GM12801 (cell line): ENCODE data around the gene RAB7B.

Source experiments
- CTCF ChIP-seq: IDR thresholded peaks from one replicate; pipeline ENCODE4 v1.5.1; 2011; ENCODE audit warnings: control low read depth; ENCODE audit not compliant: insufficient read length; ENCODE audit errors: extremely low read depth

Gene RAB7B

DNA sequence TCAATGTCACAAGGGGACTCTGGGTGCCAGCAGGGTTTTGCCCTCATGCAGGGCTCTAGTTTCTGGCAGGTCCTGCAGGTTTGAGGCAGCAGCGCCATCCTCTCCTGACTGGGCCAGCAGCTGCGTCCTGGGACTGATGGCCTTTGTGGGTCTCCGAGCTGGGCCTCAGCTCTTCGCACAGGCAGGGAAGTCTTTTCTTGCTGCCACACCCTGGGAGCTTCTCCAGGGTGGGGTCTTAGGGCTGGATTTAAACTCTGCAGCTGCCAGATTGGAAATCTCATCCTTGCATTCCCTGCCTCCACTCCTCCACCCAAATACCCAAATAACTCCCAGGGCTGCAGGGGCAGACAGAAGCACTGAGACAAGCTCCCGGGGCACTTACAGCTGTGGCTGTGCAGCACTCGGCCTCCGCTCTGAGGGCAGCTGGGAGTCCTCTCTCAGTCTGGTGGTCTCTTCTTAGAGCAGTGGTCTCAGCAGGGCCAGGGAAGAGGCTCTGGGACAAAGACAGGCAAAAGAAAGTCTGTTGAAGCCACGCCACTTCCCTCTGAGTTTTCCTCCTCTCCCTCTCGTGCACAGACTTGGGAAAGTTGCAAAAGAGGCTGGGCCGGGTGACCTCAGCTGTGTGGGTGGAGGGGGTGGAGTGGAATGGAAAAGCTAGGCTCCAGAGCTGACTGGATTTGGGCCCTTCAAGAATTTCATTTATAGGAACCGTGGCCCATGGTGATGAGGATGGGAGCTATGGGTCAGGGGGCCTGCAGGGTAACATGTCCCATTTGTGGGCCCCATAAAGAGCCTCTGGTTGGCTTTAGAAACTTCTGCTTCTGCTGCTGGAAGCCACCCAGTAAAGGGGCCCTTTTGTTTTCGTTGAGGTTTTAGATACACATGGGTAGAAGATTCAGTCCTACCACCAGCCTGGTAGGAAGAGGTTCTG lies at the start of gene RAB7B:
Gene RAB7B, minus strand, starts transcription at position 525 of the 931 bp plus-strand sequence. CDS start 9,260 bp downstream, outside the sequence.
- no peak for TF ChIP-seq CTCF

DNA sequence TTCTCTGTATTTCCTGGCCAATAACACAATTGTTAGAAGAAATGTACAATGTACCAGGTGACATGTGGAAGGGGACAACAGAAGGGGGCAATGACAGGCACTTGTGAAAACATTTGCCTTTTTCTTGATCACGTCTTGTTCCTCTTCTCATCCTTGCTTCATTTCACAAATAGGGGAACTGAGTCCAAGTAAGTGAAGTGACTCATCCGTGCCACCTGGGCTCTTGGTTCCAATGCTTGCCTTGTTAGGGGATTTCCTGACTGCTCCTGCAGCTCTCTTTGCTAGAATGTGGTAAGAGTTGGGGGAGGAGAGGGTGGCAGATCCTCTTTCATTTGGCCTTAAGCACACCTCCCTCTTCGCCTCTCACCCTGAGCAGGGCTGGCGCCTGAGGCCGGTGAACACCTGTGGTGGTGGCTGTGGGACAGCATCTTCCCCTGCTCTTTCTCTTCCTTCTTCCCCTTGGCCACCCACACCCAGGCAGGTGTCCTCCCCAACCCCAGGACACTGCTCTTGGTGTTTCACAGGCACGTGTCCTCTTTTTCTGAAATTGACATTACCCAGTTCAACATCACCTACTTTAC lies 47.5 kb upstream of the RAB7B start:
- TF ChIP-seq CTCF = no peak

GRCh38 chr1:206049919-206050600 lies 46.9 kb upstream of the RAB7B start:
- no peak for TF ChIP-seq CTCF

GRCh38 chr1:206049293-206049692 lies 46.1 kb upstream of the RAB7B start:
- TF ChIP-seq CTCF = no peak

GRCh38 chr1:206048582-206048981 lies 45.4 kb upstream of the RAB7B start:
- TF ChIP-seq CTCF = no peak

DNA sequence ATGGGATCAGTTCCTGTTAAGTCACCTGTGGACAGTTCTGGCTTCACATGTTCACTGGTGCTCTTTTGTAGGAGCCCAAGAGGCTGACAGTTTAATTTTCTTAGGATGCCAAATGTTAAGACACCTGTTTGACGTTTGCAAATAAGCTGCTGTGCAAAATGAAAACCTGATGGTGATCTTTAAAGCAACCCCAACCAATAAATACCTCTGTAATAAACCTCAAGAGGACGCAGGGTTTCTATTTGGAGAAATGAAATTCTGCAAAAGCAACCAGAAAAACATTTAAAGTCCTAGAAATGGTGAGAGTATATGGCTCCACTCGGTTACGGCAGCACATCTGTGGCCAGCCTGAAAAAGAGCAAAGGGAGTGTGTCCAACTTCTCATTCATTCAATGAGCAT lies 44.1 kb upstream of the RAB7B start:
- no peak for TF ChIP-seq CTCF

DNA sequence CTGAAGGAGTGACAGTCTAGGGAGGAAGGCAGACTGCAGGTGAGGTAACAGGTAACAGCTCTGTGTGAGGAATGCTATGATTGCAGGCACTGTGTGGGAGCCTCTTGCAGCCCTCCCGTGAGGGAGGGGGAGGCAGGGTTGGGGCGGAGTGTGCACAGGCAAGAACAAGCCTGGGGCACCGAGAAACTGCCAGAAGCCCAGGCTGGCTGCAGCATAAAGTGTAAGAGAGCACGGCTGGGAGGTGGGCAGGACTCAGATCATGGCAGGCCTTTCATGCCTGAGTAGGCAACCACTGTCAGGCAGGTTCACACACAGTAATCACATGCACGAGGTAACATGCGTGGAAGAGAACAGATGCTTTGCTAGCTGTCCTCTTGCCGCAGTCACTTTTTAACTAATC lies 38.4 kb upstream of the RAB7B start:
- no peak for TF ChIP-seq CTCF
